ENCODE results near the gene PAK6.
A peak's percentile ranks its signal among the peaks of the same experiment; 100 is the strongest.

The PAK6 gene

DNA sequence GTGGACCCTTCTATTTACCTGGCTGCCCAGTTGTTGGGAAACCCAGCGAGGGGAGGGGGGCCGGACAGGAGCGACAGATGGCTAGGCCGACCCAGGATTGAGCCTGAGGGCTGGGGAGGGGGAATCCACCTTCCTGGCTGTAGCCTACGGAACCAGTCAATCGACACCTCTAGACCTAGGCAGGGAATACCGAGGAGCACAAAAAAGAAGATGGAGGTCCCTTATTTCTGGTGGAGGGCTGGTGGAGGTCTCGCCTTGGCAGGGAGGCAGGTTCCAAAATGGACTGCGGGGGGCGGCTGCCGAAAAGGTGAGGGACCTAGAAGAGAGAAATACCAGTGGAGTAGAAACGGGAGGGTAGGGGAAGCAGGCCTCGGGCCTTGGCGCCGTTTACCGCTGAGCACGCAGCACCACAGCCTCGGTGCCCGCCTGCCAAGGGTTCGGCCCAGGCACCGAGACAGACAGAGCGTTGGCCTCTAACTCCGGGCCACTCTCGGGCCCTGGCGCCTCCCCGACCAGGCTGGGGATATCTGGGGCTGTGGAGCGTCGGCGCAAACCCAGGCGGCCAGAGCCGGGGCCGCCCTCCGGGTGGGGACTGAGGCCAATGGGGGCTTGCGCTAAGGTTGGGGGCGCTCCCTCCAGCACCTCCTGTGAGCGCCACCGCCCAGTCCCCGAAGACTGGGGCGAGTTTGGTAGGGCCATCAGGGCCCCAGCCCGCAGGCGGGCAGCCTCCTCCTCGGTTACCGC, 42.4 kb downstream of the PAK6 start:
- no peak overlapping the region for H2AFZ ChIP-seq (ENCODE audit: low read depth, low read length, severe bottlenecking)
- H3K4me2 ChIP-seq (ENCODE audit: low read depth, low read length, poor library complexity, severe bottlenecking) = no peak overlapping the region
- H3K9me3 ChIP-seq (ENCODE audit: insufficient read depth, low read length) = no peaks in the 10 kb centered on the region
- no peak overlapping the region for H3K27ac ChIP-seq (ENCODE audit: low read depth, low read length)
- no peak overlapping the region for H3K4me3 ChIP-seq (ENCODE audit: insufficient read depth, low read length, poor library complexity, severe bottlenecking)
- no peaks in the 10 kb centered on the region for H4K20me1 ChIP-seq (ENCODE audit: low read depth, low read length)
- TF ChIP-seq, protein P1, sequence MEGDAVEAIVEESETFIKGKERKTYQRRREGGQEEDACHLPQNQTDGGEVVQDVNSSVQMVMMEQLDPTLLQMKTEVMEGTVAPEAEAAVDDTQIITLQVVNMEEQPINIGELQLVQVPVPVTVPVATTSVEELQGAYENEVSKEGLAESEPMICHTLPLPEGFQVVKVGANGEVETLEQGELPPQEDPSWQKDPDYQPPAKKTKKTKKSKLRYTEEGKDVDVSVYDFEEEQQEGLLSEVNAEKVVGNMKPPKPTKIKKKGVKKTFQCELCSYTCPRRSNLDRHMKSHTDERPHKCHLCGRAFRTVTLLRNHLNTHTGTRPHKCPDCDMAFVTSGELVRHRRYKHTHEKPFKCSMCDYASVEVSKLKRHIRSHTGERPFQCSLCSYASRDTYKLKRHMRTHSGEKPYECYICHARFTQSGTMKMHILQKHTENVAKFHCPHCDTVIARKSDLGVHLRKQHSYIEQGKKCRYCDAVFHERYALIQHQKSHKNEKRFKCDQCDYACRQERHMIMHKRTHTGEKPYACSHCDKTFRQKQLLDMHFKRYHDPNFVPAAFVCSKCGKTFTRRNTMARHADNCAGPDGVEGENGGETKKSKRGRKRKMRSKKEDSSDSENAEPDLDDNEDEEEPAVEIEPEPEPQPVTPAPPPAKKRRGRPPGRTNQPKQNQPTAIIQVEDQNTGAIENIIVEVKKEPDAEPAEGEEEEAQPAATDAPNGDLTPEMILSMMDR (IDR thresholded peaks at IDR 0.05; ENCODE audit: insufficient read depth, low read length, poor library complexity, severe bottlenecking) = no peak
- no peak for TF ChIP-seq EZH2phosphoT487 (conservative IDR thresholded peaks at IDR 0.05; ENCODE audit: low read length)
- no peaks in the 10 kb centered on the region for H3K9me2 ChIP-seq (replicated peaks; ENCODE audit: insufficient read depth, low read length)
- H3K9ac ChIP-seq (ENCODE audit: low read length) = no peak overlapping the region
- H3F3A ChIP-seq (ENCODE audit: insufficient read depth) = no peaks in the 10 kb centered on the region
- no peaks in the 10 kb centered on the region for H3K79me2 ChIP-seq (ENCODE audit: insufficient read depth, low read length)
- H3K27me3 ChIP-seq (ENCODE audit: low read length) = no peaks in the 10 kb centered on the region
- no peaks in the 10 kb centered on the region for H3K36me3 ChIP-seq (ENCODE audit: low read length)

- Histone ChIP-seq H3K4me2 (ENCODE audit: low read depth, low read length, poor library complexity, severe bottlenecking) (peak overlapping the region; percentile 59), H3K27me3 (ENCODE audit: low read length) (no peaks in the 10 kb centered on the region), H3K9ac (ENCODE audit: low read length) (no peak overlapping the region), H3K4me3 (ENCODE audit: insufficient read depth, low read length, poor library complexity, severe bottlenecking) (no peak overlapping the region), H3F3A (ENCODE audit: insufficient read depth) (no peaks in the 10 kb centered on the region), H2AFZ (ENCODE audit: low read depth, low read length, severe bottlenecking) (no peak overlapping the region), H3K27ac (ENCODE audit: low read depth, low read length) (no peak overlapping the region), H4K20me1 (ENCODE audit: low read depth, low read length) (no peaks in the 10 kb centered on the region), H3K79me2 (ENCODE audit: insufficient read depth, low read length) (no peaks in the 10 kb centered on the region), H3K9me2 (replicated peaks; ENCODE audit: insufficient read depth, low read length) (no peaks in the 10 kb centered on the region), H3K9me3 (ENCODE audit: insufficient read depth, low read length) (no peaks in the 10 kb centered on the region), H3K36me3 (ENCODE audit: low read length) (no peaks in the 10 kb centered on the region)
- TF ChIP-seq EZH2phosphoT487 (conservative IDR thresholded peaks at IDR 0.05; ENCODE audit: low read length) = no peak
Measured at GRCh38 chr15:40281801-40282146, 42.9 kb downstream of the PAK6 start.

DNA sequence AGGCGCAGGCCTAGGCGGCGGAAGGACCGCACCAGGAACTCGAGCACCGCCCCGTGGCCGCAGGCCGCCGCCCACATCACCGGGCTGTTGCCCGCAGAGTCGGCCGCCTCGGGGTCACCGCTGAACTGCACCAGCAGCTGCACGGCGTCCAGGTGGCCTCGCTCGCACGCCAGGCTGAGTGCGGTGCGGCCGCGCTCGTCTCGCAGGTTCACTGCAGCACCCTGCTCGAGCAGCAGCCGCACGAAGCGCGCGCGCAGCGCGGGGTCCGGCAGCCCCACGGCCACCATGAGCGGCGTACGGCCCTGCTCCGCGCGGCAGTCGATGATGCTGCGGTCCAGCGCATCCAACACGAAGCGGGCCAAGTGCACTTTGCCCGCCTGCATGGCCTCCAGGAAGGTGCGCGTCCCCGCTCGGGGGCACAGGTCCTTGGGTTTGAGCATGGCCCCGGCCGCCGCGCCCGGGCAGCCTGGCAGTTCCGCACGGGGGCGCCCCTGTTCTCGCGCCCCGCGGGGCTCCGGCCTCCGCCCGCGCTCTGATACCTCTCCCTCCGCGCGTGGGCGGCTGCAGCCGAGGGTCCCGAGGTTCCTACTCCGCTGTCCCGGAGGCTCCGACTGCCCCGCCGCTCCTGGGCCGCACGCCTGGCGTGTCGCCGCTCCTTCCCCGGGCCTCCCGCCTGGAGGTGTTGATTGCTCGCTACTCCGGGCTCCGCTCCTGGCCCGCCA, 43.4 kb downstream of the PAK6 start:
- H3K9ac ChIP-seq (ENCODE audit: low read length) = peak overlapping the region; percentile 41
- H3K9me2 ChIP-seq (replicated peaks; ENCODE audit: insufficient read depth, low read length) = no peaks in the 10 kb centered on the region
- no peaks in the 10 kb centered on the region for H3K9me3 ChIP-seq (ENCODE audit: insufficient read depth, low read length)
- H3K36me3 ChIP-seq (ENCODE audit: low read length) = no peaks in the 10 kb centered on the region
- peak overlapping the region; percentile 59 for H3K4me2 ChIP-seq (ENCODE audit: low read depth, low read length, poor library complexity, severe bottlenecking)
- H3K27ac ChIP-seq (ENCODE audit: low read depth, low read length) = no peak overlapping the region
- H3K79me2 ChIP-seq (ENCODE audit: insufficient read depth, low read length) = no peaks in the 10 kb centered on the region
- no peaks in the 10 kb centered on the region for H3F3A ChIP-seq (ENCODE audit: insufficient read depth)
- H3K27me3 ChIP-seq (ENCODE audit: low read length) = no peaks in the 10 kb centered on the region
- peak overlapping the region; percentile 43 for H3K4me3 ChIP-seq (ENCODE audit: insufficient read depth, low read length, poor library complexity, severe bottlenecking)
- TF ChIP-seq, protein P1 (IDR thresholded peaks at IDR 0.05; ENCODE audit: insufficient read depth, low read length, poor library complexity, severe bottlenecking) = peak; percentile 34
- no peak for TF ChIP-seq EZH2phosphoT487 (conservative IDR thresholded peaks at IDR 0.05; ENCODE audit: low read length)
- H4K20me1 ChIP-seq (ENCODE audit: low read depth, low read length) = no peaks in the 10 kb centered on the region
- H2AFZ ChIP-seq (ENCODE audit: low read depth, low read length, severe bottlenecking) = peak overlapping the region; percentile 72
